Superior temporal gyrus (tissue), 1 donor: ENCODE measurements around the gene MMRN1.
A peak's percentile ranks its signal among the peaks of the same experiment; 100 is the strongest.

Experiments used
- DNase-seq: peaks from one replicate; pipeline ENCODE4 v3.0.0-alpha.2; 2016; ENCODE audit errors: extremely low spot score

MMRN1 gene

GRCh38 chr4:89995006-89995405 is 100.4 kb downstream of the MMRN1 start:
- DNase-seq, result no peak

GRCh38 chr4:89995814-89996213 is 101.2 kb downstream of the MMRN1 start:
- no peak for DNase-seq

GRCh38 chr4:89997171-89997704 is 102.6 kb downstream of the MMRN1 start:
- DNase-seq, result no peak

GRCh38 chr4:89998469-89999011 is 103.9 kb downstream of the MMRN1 start:
- no peak for DNase-seq

- no peak for DNase-seq
Measured at GRCh38 chr4:90001023-90001422, 106.4 kb downstream of the MMRN1 start.

GRCh38 chr4:90002441-90003062 is 107.9 kb downstream of the MMRN1 start:
- peak; percentile 32 for DNase-seq
